Panc1 (cell line): ENCODE results near the gene IP6K2. TPM values are rescaled to one million over a fixed set of nuclear protein-coding genes. Genes with fewer than 3 reads are reported as not detected.
"Not testable (repeated sequence)": the region's sequence is repeated elsewhere in the genome, so short reads cannot be mapped to it uniquely, and the experiment has no call there.

Experiments
- ATAC-seq: fragments of 200-7000 bp; cut with Tn5 transposase; 2 replicates; pipeline ENCODE4 v1.9.1; 2020; ENCODE audit warnings: mild to moderate bottlenecking, moderate library complexity
- BruUV-seq: library from RNA; stranded (reverse); fragments of 400-500 nt; replicated peaks from 2 replicates; lab custom pipeline; 2021; lab: Mats Ljungman, UMichigan
- CTCF ChIA-PET: fragments of 300-600 bp; sonication (Branson Sonifier 250); formaldehyde crosslinking; loops from one replicate; lab custom pipeline; 2022; ENCODE audit warnings: antibody characterized with exemption; lab: Charles Lee
- POLR2A ChIA-PET: fragments of 300-600 bp; sonication (Branson Sonifier 250); formaldehyde crosslinking; loops from one replicate; lab custom pipeline; 2022; ENCODE audit warnings: antibody characterized with exemption; lab: Charles Lee
- DNase-seq: peaks from one replicate; pipeline ENCODE4 v3.0.0-alpha.2; 2010; ENCODE audit warnings: low read depth, low spot score
- H3K27ac ChIP-seq: 2 replicates; pipeline ENCODE4 v1.5.1; 2011; ENCODE audit warnings: mild to moderate bottlenecking, low read length, inconsistent platforms
- H3K27me3 ChIP-seq: fragments of 200-500 bp; sonication (Bioruptor generic); 2 replicates; pipeline ENCODE4 v1.6.0; 2014; ENCODE audit warnings: low read length, inconsistent platforms; ENCODE audit not compliant: control insufficient read depth, insufficient read depth
- H3K36me3 ChIP-seq: fragments of 200-500 bp; sonication (Bioruptor generic); 2 replicates; pipeline ENCODE4 v1.5.1; 2014; ENCODE audit warnings: inconsistent platforms, mild to moderate bottlenecking, low read length, moderate library complexity; ENCODE audit not compliant: control insufficient read depth, insufficient read depth
- H3K4me1 ChIP-seq: 2 replicates; pipeline ENCODE4 v1.5.1; 2011; ENCODE audit warnings: inconsistent platforms, mild to moderate bottlenecking, low read length, moderate library complexity; ENCODE audit not compliant: control insufficient read depth, insufficient read depth
- H3K4me3 ChIP-seq, 2 experiments: 2 replicates each; pipeline ENCODE4 v1.5.1; 2011 to 2012; ENCODE audit warnings: low read depth in 2 of 2, low read length in 2 of 2, mild to moderate bottlenecking in 2 of 2, inconsistent platforms in 1 of 2, moderate library complexity in 1 of 2
- H3K9me3 ChIP-seq: fragments of 200-500 bp; sonication (Bioruptor generic); 2 replicates; pipeline ENCODE4 v1.5.1; 2014; ENCODE audit warnings: low read depth, mild to moderate bottlenecking, inconsistent platforms, low read length, moderate library complexity; ENCODE audit not compliant: control insufficient read depth, insufficient read depth
- POLR2AphosphoS5 ChIP-seq: IDR thresholded peaks from 2 replicates; pipeline ENCODE4 v1.6.1; 2012; ENCODE audit warnings: mild to moderate bottlenecking, low read depth, low read length, moderate library complexity
- SIN3A ChIP-seq: IDR thresholded peaks from 2 replicates; pipeline ENCODE4 v1.6.1; 2012; ENCODE audit warnings: low read depth, mild to moderate bottlenecking, low read length, moderate library complexity, borderline replicate concordance; ENCODE audit not compliant: insufficient read depth
- TCF7L2 ChIP-seq: IDR thresholded peaks from 2 replicates; pipeline ENCODE4 v1.6.1; 2011; ENCODE audit warnings: mild to moderate bottlenecking, low read depth, low read length, inconsistent platforms
- in situ Hi-C: cut with HindIII; loops from 2 replicates; pipeline ENCODE4 v1.10.0; 2016; ENCODE audit warnings: low sequenced_read_pairs, low pct_unique_long_range_greater_than_20kb
- intact Hi-C: fragments of 100-400 bp; cut with micrococcal nuclease; formaldehyde crosslinking; loops from one replicate; pipeline ENCODE4 v1.10.0; 2022; ENCODE audit not compliant: unreplicated experiment
- total RNA-seq: library from RNA; stranded (reverse); gene quantifications from one replicate; pipeline ENCODE4 v1.2.1, GENCODE V29; 2021; ENCODE audit not compliant: unreplicated experiment
- TF ChIP-seq, protein P1 (sequence below), 2 experiments: IDR thresholded peaks; 2 replicates each; pipeline ENCODE4 v1.6.1; 2011 to 2012; ENCODE audit warnings: low read depth in 2 of 2, control low read depth in 1 of 2, low read length in 1 of 2, mild to moderate bottlenecking in 1 of 2, moderate library complexity in 1 of 2; ENCODE audit not compliant: insufficient read depth in 1 of 2
- TF ChIP-seq, protein P2 (sequence below): fragments of 450-650 bp; IDR thresholded peaks from 2 replicates; pipeline ENCODE4 v1.5.1; 2017; ENCODE audit warnings: mild to moderate bottlenecking

IP6K2 gene
- total RNA-seq, 1 experiment from 2014 or later = 50.2 TPM

DNA sequence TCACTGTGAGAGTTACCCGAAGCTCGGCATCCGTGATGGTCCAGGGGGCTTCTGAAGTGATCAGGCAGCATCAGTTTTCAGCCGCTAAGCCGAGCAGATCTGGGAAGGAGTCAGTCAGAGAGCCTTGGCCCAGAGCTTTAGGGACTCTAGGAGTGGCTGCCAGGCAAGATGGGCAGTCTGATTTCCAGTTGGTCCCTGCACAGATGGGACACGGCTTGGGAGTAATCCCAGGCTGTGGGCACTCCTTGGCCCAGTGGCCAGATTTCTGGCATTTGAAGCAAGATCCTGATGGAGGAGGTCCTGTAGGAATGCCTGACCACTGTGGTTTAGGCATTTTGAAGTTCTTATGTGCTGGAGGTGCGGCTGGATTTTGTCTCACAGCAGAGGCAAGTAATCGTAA is 10.5 kb upstream of the IP6K2 start:
- intact Hi-C loops (no loop called here), in situ Hi-C loops (no loop called here)
- Histone ChIP-seq H3K36me3 (no peaks in the 10 kb centered on the region), H3K4me1 (no peaks in the 10 kb centered on the region), H3K27me3 (no peaks in the 10 kb centered on the region), H3K4me3 (no peak overlapping the region), H3K9me3 (no peaks in the 10 kb centered on the region), H3K27ac (no peak overlapping the region)
- CTCF ChIA-PET = no interaction called here
- BruUV-seq = no TSS peak
- POLR2A ChIA-PET = no interaction called here
- DNase-seq (no peak), ATAC-seq (no peak)
- no peak for TF ChIP-seq SIN3A
- TF ChIP-seq, protein P1, sequence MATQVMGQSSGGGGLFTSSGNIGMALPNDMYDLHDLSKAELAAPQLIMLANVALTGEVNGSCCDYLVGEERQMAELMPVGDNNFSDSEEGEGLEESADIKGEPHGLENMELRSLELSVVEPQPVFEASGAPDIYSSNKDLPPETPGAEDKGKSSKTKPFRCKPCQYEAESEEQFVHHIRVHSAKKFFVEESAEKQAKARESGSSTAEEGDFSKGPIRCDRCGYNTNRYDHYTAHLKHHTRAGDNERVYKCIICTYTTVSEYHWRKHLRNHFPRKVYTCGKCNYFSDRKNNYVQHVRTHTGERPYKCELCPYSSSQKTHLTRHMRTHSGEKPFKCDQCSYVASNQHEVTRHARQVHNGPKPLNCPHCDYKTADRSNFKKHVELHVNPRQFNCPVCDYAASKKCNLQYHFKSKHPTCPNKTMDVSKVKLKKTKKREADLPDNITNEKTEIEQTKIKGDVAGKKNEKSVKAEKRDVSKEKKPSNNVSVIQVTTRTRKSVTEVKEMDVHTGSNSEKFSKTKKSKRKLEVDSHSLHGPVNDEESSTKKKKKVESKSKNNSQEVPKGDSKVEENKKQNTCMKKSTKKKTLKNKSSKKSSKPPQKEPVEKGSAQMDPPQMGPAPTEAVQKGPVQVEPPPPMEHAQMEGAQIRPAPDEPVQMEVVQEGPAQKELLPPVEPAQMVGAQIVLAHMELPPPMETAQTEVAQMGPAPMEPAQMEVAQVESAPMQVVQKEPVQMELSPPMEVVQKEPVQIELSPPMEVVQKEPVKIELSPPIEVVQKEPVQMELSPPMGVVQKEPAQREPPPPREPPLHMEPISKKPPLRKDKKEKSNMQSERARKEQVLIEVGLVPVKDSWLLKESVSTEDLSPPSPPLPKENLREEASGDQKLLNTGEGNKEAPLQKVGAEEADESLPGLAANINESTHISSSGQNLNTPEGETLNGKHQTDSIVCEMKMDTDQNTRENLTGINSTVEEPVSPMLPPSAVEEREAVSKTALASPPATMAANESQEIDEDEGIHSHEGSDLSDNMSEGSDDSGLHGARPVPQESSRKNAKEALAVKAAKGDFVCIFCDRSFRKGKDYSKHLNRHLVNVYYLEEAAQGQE (IDR thresholded peaks at IDR 0.05; ENCODE audit: insufficient read depth in 1 of 2, low read depth in 2 of 2, low read length in 1 of 2) = no peak
- TF ChIP-seq, protein P2, sequence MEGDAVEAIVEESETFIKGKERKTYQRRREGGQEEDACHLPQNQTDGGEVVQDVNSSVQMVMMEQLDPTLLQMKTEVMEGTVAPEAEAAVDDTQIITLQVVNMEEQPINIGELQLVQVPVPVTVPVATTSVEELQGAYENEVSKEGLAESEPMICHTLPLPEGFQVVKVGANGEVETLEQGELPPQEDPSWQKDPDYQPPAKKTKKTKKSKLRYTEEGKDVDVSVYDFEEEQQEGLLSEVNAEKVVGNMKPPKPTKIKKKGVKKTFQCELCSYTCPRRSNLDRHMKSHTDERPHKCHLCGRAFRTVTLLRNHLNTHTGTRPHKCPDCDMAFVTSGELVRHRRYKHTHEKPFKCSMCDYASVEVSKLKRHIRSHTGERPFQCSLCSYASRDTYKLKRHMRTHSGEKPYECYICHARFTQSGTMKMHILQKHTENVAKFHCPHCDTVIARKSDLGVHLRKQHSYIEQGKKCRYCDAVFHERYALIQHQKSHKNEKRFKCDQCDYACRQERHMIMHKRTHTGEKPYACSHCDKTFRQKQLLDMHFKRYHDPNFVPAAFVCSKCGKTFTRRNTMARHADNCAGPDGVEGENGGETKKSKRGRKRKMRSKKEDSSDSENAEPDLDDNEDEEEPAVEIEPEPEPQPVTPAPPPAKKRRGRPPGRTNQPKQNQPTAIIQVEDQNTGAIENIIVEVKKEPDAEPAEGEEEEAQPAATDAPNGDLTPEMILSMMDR = no peak
- TF ChIP-seq TCF7L2 = no peak
- no peak for TF ChIP-seq POLR2AphosphoS5

DNA sequence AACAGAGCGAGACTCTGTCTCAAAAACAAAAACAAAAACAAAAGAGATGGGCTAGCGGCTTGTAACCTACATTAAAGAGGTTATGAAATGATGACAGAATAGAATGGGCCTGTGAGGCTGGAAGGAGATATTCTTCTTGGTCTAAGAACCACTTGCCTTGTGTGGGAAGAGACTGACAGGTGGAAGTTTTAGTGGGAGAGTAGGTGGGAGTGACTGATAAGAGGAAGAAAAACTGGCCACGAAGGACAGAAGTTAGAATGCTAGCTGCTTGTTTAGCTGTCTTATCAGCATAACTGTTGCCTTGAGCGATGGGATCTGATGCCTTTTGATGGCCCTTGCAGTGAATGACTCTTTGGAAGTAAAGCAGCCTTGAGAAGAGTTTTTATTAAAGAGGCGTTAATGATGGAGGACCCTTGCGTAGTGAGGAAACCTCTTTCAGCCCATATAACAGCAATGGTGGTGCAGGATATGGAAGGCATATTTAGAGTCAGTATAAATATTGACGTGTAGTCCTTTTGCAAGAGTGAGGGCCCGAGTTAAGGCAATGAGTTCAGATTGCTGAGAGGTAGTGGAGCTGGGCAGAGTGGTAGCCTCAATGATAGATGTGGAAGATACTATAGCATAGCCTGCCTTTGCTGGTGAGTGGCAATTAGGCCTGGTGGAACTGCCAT is 8.3 kb upstream of the IP6K2 start:
- BruUV-seq, CTCF ChIA-PET, ATAC-seq, intact Hi-C loops, H3K9me3 ChIP-seq, DNase-seq, H3K27ac ChIP-seq, H3K4me1 ChIP-seq, H3K4me3 ChIP-seq, H3K27me3 ChIP-seq, in situ Hi-C loops, H3K36me3 ChIP-seq, POLR2A ChIA-PET: not testable (repeated sequence)

- TF ChIP-seq, protein P2 = no peak
- TF ChIP-seq, protein P1 (IDR thresholded peaks at IDR 0.05; ENCODE audit: insufficient read depth in 1 of 2, low read depth in 2 of 2, low read length in 1 of 2) = no peak
- no peak for TF ChIP-seq TCF7L2
- no peak for TF ChIP-seq POLR2AphosphoS5
- no peak for TF ChIP-seq SIN3A
- ChIA-PET CTCF (no interaction called here), POLR2A (no interaction called here)
- no peak overlapping the region for H3K4me3 ChIP-seq
- in situ Hi-C loops = no loop called here
- intact Hi-C loops = no loop called here
- no peak for ATAC-seq
- BruUV-seq = no TSS peak
- H3K27ac ChIP-seq = no peak overlapping the region
- no peaks in the 10 kb centered on the region for H3K27me3 ChIP-seq
- H3K36me3 ChIP-seq = no peaks in the 10 kb centered on the region
- H3K4me1 ChIP-seq = no peaks in the 10 kb centered on the region
- DNase-seq = no peak
- H3K9me3 ChIP-seq = no peaks in the 10 kb centered on the region
Observed at GRCh38 chr3:48723725-48724124, 6.7 kb upstream of the IP6K2 start.
